ENCODE measurements around the gene STX4. TPM values are rescaled to one million over a fixed set of nuclear protein-coding genes. Genes with fewer than 3 reads are reported as not detected.
A peak's percentile ranks its signal among the peaks of the same experiment; 100 is the strongest.

STX4 gene
- total and polyA plus RNA-seq, 11 donors: 19.5 to 73.8 (median 44.6) TPM

GRCh38 chr16:30996324-30996984 is 36.9 kb upstream of the STX4 start:
- ATAC-seq: peak; percentile 2 to 68 (median 25)
- DNase-seq: peak in 1 of 5 donors; percentile 54
- Histone ChIP-seq H3K27ac (peak overlapping the region in 11 of 12 donors; percentile 12 to 86 (median 69)), H3K27me3 (no peaks in the 10 kb centered on the region), H3K4me3 (peak overlapping the region; percentile 34 to 65 (median 59)), H3K9me3 (no peaks in the 10 kb centered on the region), H3K36me3 (no peaks in the 10 kb centered on the region), H3K4me1 (peaks cover 0 to 26% (median 14%) of the 10 kb centered on the region in 12 donors)
- TF ChIP-seq POLR2A (IDR thresholded peaks at IDR 0.05) (no peak), CTCF (IDR thresholded peaks at IDR 0.05) (no peak)
- 20 to 29% (median 23%) methylated on average over 16 to 23 of the region's 23 CpGs for WGBS, 4 donors
- intact Hi-C loops (cut with DNase I): loop anchor here in 3 of 10 donors (2.0 to 10.0 kb wide), 4 partner anchors 36 to 146 kb away; partner anchors contain the start of gene STX4 (in 3 of the 3)

GRCh38 chr16:30996985-30997724 is 36.2 kb upstream of the STX4 start:
- ATAC-seq (peak; percentile 80 to 95 (median 94)), DNase-seq (peak; percentile 82 to 92 (median 85))
- peak overlapping the region in 11 of 12 donors; percentile 27 to 86 (median 69) for H3K27ac ChIP-seq
- no peak for TF ChIP-seq CTCF (IDR thresholded peaks at IDR 0.05)
- TF ChIP-seq POLR2A (IDR thresholded peaks at IDR 0.05): peak in 1 of 2 donors; percentile 56
- no peaks in the 10 kb centered on the region for H3K36me3 ChIP-seq
- H3K4me3 ChIP-seq: peak overlapping the region; percentile 34 to 65 (median 59)
- 2 to 6% (median 4%) methylated on average over 36 to 60 of the region's 60 CpGs for WGBS, 4 donors
- peaks cover 0 to 26% (median 15%) of the 10 kb centered on the region in 12 donors for H3K4me1 ChIP-seq
- H3K9me3 ChIP-seq: no peaks in the 10 kb centered on the region
- intact Hi-C loops (cut with DNase I): loop anchor here in 3 of 10 donors (2.0 to 10.0 kb wide), 4 partner anchors 35 to 146 kb away; partner anchors contain the start of gene STX4 (in 3 of the 3)
- H3K27me3 ChIP-seq: no peaks in the 10 kb centered on the region

GRCh38 chr16:30997725-30998711 is 35.3 kb upstream of the STX4 start:
- 66 to 73% (median 72%) methylated on average over 20 to 21 of the region's 21 CpGs for WGBS, 4 donors
- Histone ChIP-seq H3K4me1 (peaks cover 0 to 26% (median 15%) of the 10 kb centered on the region in 12 donors), H3K4me3 (peak overlapping the region; percentile 34 to 65 (median 59)), H3K36me3 (no peaks in the 10 kb centered on the region), H3K9me3 (no peaks in the 10 kb centered on the region), H3K27ac (peak overlapping the region in 10 of 12 donors; percentile 27 to 86 (median 64)), H3K27me3 (no peaks in the 10 kb centered on the region)
- intact Hi-C loops (cut with DNase I): loop anchor here in 4 of 10 donors (2.0 to 10.0 kb wide), 4 partner anchors 34 to 145 kb away; partner anchors contain the start of gene STX4 (in 4 of the 4)
- DNase-seq (no peak), ATAC-seq (peak in 1 of 4 donors; percentile 14)
- TF ChIP-seq CTCF (IDR thresholded peaks at IDR 0.05): no peak
- no peak for TF ChIP-seq POLR2A (IDR thresholded peaks at IDR 0.05)
